K562 (cell line): Measurements from ENCODE around the gene ILDR1. TPM values are rescaled to one million over a fixed set of nuclear protein-coding genes. Genes with fewer than 3 reads are reported as not detected.

Experiments used
- ATAC-seq: fragments of 200-7000 bp; cut with Tn5 transposase; 3 replicates; pipeline ENCODE4 v1.9.1; 2020; ENCODE audit warnings: moderate library complexity
- BruUV-seq: library from RNA; stranded (reverse); fragments of 400-500 nt; replicated peaks from 2 replicates; lab custom pipeline; 2021; lab: Mats Ljungman, UMichigan
- CTCF ChIA-PET: fragments of 300-600 bp; formaldehyde crosslinking; extraction: SDS; loops from one replicate; lab custom pipeline; 2021; ENCODE audit warnings: low intra/inter-chr PET ratio; lab: Yijun Ruan, JAX
- POLR2A ChIA-PET: fragments of 300-600, 350-650 bp; sonication (Branson Sonifier 250); formaldehyde crosslinking; extraction: SDS; loops from one replicate; lab custom pipeline; 2021; ENCODE audit warnings: antibody characterized with exemption, inconsistent platforms; lab: Yijun Ruan, JAX
- DNase-seq, 4 experiments: peaks; one replicate each; pipeline versions ENCODE4 v3.0.0 to v3.0.0-alpha.2; 2011 to 2018; ENCODE audit warnings: low spot score in 3 of 4, mixed read lengths in 3 of 4; ENCODE audit errors: extremely low read depth in 1 of 4
- FAIRE-seq: peaks from 2 replicates; lab custom pipeline; 2011; peaks lifted over from hg19 to GRCh38; lab: Jason Lieb, UNC
- H2AFZ ChIP-seq: 2 replicates; pipeline ENCODE4 v1.6.0; 2011; ENCODE audit warnings: low read depth, low read length, control low read depth, inconsistent platforms
- H3K27ac ChIP-seq: fragments of 200-600 bp; 3 replicates; pipeline ENCODE4 v1.8.0; 2011; ENCODE audit warnings: low read depth, mild to moderate bottlenecking, control low read depth, inconsistent platforms, low read length, moderate library complexity, mixed read lengths; ENCODE audit errors: extremely low read depth
- H3K27me3 ChIP-seq, 2 experiments: fragments of 300-600 bp in 1 of 2; 2 replicates in 1 of 2; 3 replicates in 1 of 2; pipeline versions ENCODE4 v1.6.0 to v1.8.0; 2011; ENCODE audit warnings: inconsistent platforms in 2 of 2, low read length in 2 of 2, mild to moderate bottlenecking in 1 of 2, mixed read lengths in 1 of 2, moderate library complexity in 1 of 2; ENCODE audit not compliant: control insufficient read depth in 2 of 2, insufficient read depth in 2 of 2
- H3K36me3 ChIP-seq: fragments of 300-600 bp; 3 replicates; pipeline ENCODE4 v1.8.0; 2011; ENCODE audit warnings: mild to moderate bottlenecking, low read length, inconsistent platforms; ENCODE audit not compliant: control insufficient read depth, insufficient read depth
- H3K4me1 ChIP-seq, 2 experiments: fragments of 200-600 bp in 1 of 2; replicated peaks in 1 of 2; 2 replicates in 1 of 2; 3 replicates in 1 of 2; pipeline versions ENCODE4 v1.5.1 to v1.8.0; 2011; ENCODE audit warnings: inconsistent platforms in 2 of 2, low read length in 2 of 2, mild to moderate bottlenecking in 1 of 2, mixed read lengths in 1 of 2, moderate library complexity in 1 of 2; ENCODE audit not compliant: control insufficient read depth in 2 of 2, insufficient read depth in 2 of 2
- H3K4me2 ChIP-seq: 2 replicates; pipeline ENCODE4 v1.6.1; 2011; ENCODE audit warnings: low read length, control low read depth, inconsistent platforms, mixed read lengths; ENCODE audit not compliant: insufficient read depth
- H3K4me3 ChIP-seq: fragments of 200-600 bp; sonication (generic), shearing (Covaris generic); 2 replicates; pipeline ENCODE4 v1.5.1; 2016; ENCODE audit warnings: control low read depth, inconsistent platforms
- H3K79me2 ChIP-seq: fragments of 200-600 bp; 3 replicates; pipeline ENCODE4 v1.8.0; 2011; ENCODE audit warnings: low read length, inconsistent platforms; ENCODE audit not compliant: control insufficient read depth, insufficient read depth
- H3K9ac ChIP-seq, 2 experiments: 2 replicates each; pipeline versions ENCODE4 v1.6.0 to v1.6.1; 2011; ENCODE audit warnings: low read depth in 2 of 2, low read length in 2 of 2, control low read depth in 1 of 2, inconsistent platforms in 1 of 2, mild to moderate bottlenecking in 1 of 2, mixed read lengths in 1 of 2; ENCODE audit not compliant: insufficient read depth in 1 of 2
- H3K9me1 ChIP-seq: one replicate; pipeline ENCODE4 v1.6.0; 2011; ENCODE audit warnings: inconsistent platforms, mild to moderate bottlenecking, low read length, moderate library complexity; ENCODE audit not compliant: control insufficient read depth, insufficient read depth
- H3K9me3 ChIP-seq: replicated peaks from 2 replicates; pipeline ENCODE4 v1.5.1; 2011; ENCODE audit warnings: low read depth, low read length, inconsistent platforms; ENCODE audit not compliant: control insufficient read depth, insufficient read depth
- H4K20me1 ChIP-seq: replicated peaks from 2 replicates; pipeline ENCODE4 v1.6.1; 2011; ENCODE audit warnings: low read length, inconsistent platforms, mixed read lengths; ENCODE audit not compliant: control insufficient read depth, insufficient read depth
- CREM ChIP-seq: IDR thresholded peaks from 2 replicates; pipeline ENCODE4 v1.6.1; 2014; ENCODE audit warnings: antibody characterized with exemption, low read depth
- DIDO1 ChIP-seq: fragments of 450-650 bp; IDR thresholded peaks from 2 replicates; pipeline ENCODE4 v1.6.1; 2016; ENCODE audit warnings: low read depth, missing biosample characterization, missing genetic modification characterization
- MCM7 ChIP-seq, 2 experiments: fragments of 450-650 bp; IDR thresholded peaks; 2 replicates each; pipeline ENCODE4 v1.6.1; 2016 to 2018
- MEF2D ChIP-seq: conservative IDR thresholded peaks from 2 replicates; pipeline ENCODE4 v1.6.1; 2016; ENCODE audit warnings: low read depth, missing genetic modification characterization, missing compliant biosample characterization
- RBFOX2 ChIP-seq: fragments of 200-400 bp; formaldehyde crosslinking; IDR thresholded peaks from 2 replicates; pipeline ENCODE4 v1.6.1; 2017; ENCODE audit warnings: low read depth, mild to moderate bottlenecking, low read length, moderate library complexity
- RBM34 ChIP-seq: fragments of 200-400 bp; formaldehyde crosslinking; IDR thresholded peaks from 2 replicates; pipeline ENCODE4 v1.6.1; 2018; ENCODE audit warnings: low read length, borderline replicate concordance; ENCODE audit not compliant: insufficient read depth
- REST ChIP-seq, 2 experiments: fragments of 450-650 bp; formaldehyde crosslinking in 1 of 2; IDR thresholded peaks; 2 replicates each; pipeline versions ENCODE4 v1.4.0 to v1.6.1; 2014 to 2020; ENCODE audit warnings: mild to moderate bottlenecking in 2 of 2, borderline replicate concordance in 1 of 2, low read depth in 1 of 2
- RUNX1 ChIP-seq: sonication (generic); IDR thresholded peaks from 2 replicates; pipeline ENCODE4 v1.6.1; 2016; ENCODE audit warnings: antibody characterized with exemption, low read depth
- TAF15 ChIP-seq: fragments of 200-400 bp; formaldehyde crosslinking; IDR thresholded peaks from 2 replicates; pipeline ENCODE4 v1.6.1; 2017; ENCODE audit warnings: mild to moderate bottlenecking, low read depth, low read length, moderate library complexity
- TOE1 ChIP-seq, 2 experiments: fragments of 450-650 bp in 1 of 2; sonication (generic) in 1 of 2; formaldehyde crosslinking in 1 of 2; IDR thresholded peaks; 2 replicates each; pipeline versions ENCODE4 v1.7.1 to v1.8.0; 2016 to 2022; ENCODE audit warnings: borderline replicate concordance in 2 of 2, mild to moderate bottlenecking in 2 of 2, antibody characterized with exemption in 1 of 2, inconsistent platforms in 1 of 2, low read depth in 1 of 2, missing genetic modification reagents in 1 of 2, moderate library complexity in 1 of 2
- U2AF1 ChIP-seq: fragments of 200-400 bp; formaldehyde crosslinking; optimal IDR thresholded peaks from 2 replicates; pipeline ENCODE3; 2017; ENCODE audit warnings: mild to moderate bottlenecking, low read depth, low read length, moderate library complexity
- ZC3H8 ChIP-seq: fragments of 450-650 bp; IDR thresholded peaks from 2 replicates; pipeline ENCODE4 v1.6.1; 2017
- ZNF239 ChIP-seq: fragments of 250-450 bp; sonication (Bioruptor Pico); IDR thresholded peaks from 2 replicates; pipeline ENCODE4 v1.4.0; 2020; ENCODE audit warnings: mild to moderate bottlenecking
- ZNF75A ChIP-seq: fragments of 450-650 bp; formaldehyde crosslinking; IDR thresholded peaks from 2 replicates; pipeline ENCODE4 v1.4.0; 2020; ENCODE audit warnings: mild to moderate bottlenecking
- ZSCAN29 ChIP-seq: fragments of 450-650 bp; IDR thresholded peaks from 2 replicates; pipeline ENCODE4 v1.6.1; 2017
- WGBS: fragments of 100-300 bp; shearing (Covaris generic); methylation state at CpG from one replicate; pipeline ENCODE4 v1.1.6; 2016; ENCODE audit warnings: low coverage, mixed read lengths; ENCODE audit not compliant: insufficient coverage; ENCODE audit errors: missing lambda C conversion rate; 5-methylcytosine and 5-hydroxymethylcytosine counted together
- in situ Hi-C: fragments of 300-500 bp; cut with MboI; formaldehyde crosslinking; loops from 4 replicates; pipeline ENCODE4 v1.15.0; 2018; ENCODE audit warnings: inconsistent platforms, mixed read lengths
- intact Hi-C: fragments of 100-400 bp; cut with micrococcal nuclease; formaldehyde crosslinking; loops from 2 replicates; pipeline ENCODE4 v1.14.2; 2022
- polyA plus RNA-seq, 8 experiments: library from polyadenylated mRNA; depleted of rRNA in 4 of 8; stranded (reverse) in 5 of 8; unstranded in 3 of 8; fragments of >200 nt; fragmentation: Nextera tagmentation in 2 of 8; fragmentation: Illumina TruSeq in 1 of 8; extraction: Ambion mirVana in 2 of 8; extraction: Trizol in 1 of 8; gene quantifications; 2 replicates each; pipeline versions ENCODE4 v1.2.1 to v1.2.3, GENCODE V29; 2011 to 2014; ENCODE audit warnings: inconsistent platforms in 1 of 8, missing spikeins in 1 of 8
- total RNA-seq, 7 experiments: library from RNA; depleted of rRNA in 6 of 7; stranded (reverse); fragments of >200 nt in 6 of 7; fragmentation: Illumina TruSeq in 2 of 7; extraction: Trizol in 2 of 7; gene quantifications; 2 replicates each; pipeline versions ENCODE4 v1.2.1 to v1.2.3, GENCODE V29; 2011 to 2021; ENCODE audit warnings: low replicate concordance in 1 of 7

Gene ILDR1
- total and polyA plus RNA-seq, 9 of the 15 experiments (the other 6 are each of a cell fraction or from before 2014, with no cell fraction given): 0.04 TPM; not detected in 8

GRCh38 chr3:122023335-122023910 is 1.4 kb upstream of the ILDR1 start:
- Histone ChIP-seq H3K36me3 (no peaks in the 10 kb centered on the region), H3K4me2 (no peak overlapping the region), H3K79me2 (no peaks in the 10 kb centered on the region), H3K9me1 (no peaks in the 10 kb centered on the region), H3K9ac (no peak overlapping the region), H2AFZ (no peak overlapping the region), H3K4me3 (no peak overlapping the region), H3K9me3 (no peaks in the 10 kb centered on the region), H3K27ac (no peak overlapping the region), H3K4me1 (peaks cover 0 to 7% of the 10 kb centered on the region in 2 experiments; a peak in 2 of 5 replicates), H4K20me1 (no peaks in the 10 kb centered on the region), H3K27me3 (peaks cover 0 to 7% of the 10 kb centered on the region in 2 experiments; a peak in 1 of 5 replicates)
- WGBS: 0% methylated on average over 6 of the region's 8 CpGs
- no peak for ATAC-seq
- ChIA-PET CTCF (no interaction called here), POLR2A (no interaction called here)
- intact Hi-C loops (no loop called here), in situ Hi-C loops (no loop called here)
- no TSS peak for BruUV-seq
- no peak for FAIRE-seq
- DNase-seq: no peak
- TF ChIP-seq RUNX1 (no peak), CREM (no peak), ZNF75A (CRISPR knock-in tag) (no peak), RBFOX2 (no peak), RBM34 (no peak), REST (IDR thresholded peaks at IDR 0.05; ENCODE audit: borderline replicate concordance) (no peak), REST (CRISPR knock-in tag; IDR thresholded peaks at IDR 0.05; ENCODE audit: low read depth) (no peak), MEF2D (tag) (no peak), ZSCAN29 (no peak), U2AF1 (no peak), DIDO1 (tag) (no peak), ZC3H8 (no peak), ZNF239 (CRISPR knock-in tag) (no peak), TAF15 (no peak), MCM7 (IDR thresholded peaks at IDR 0.05) (no peak), TOE1 (IDR thresholded peaks at IDR 0.05; ENCODE audit: borderline replicate concordance) (no peak), TOE1 (CRISPR knock-in tag; IDR thresholded peaks at IDR 0.05; ENCODE audit: borderline replicate concordance, low read depth) (no peak)
